ENCODE results near the gene CCL11.
"Not testable (repeated sequence)": the region's sequence is repeated elsewhere in the genome, so short reads cannot be mapped to it uniquely, and the experiment has no call there.

The CCL11 gene

GRCh38 chr17:34312080-34312479 is 26.5 kb downstream of the CCL11 start:
- Mint-ChIP-seq H3K27me3 (ENCODE audit: low read depth, poor library complexity) (peaks cover 34% of the 10 kb centered on the region), H3K9me3 (no peaks in the 10 kb centered on the region), H3K4me1 (no peaks in the 10 kb centered on the region), H3K4me3 (no peak overlapping the region), H3K36me3 (ENCODE audit: low read depth) (no peaks in the 10 kb centered on the region), H3K27ac (no peak overlapping the region)
- TF ChIP-seq, protein P1, sequence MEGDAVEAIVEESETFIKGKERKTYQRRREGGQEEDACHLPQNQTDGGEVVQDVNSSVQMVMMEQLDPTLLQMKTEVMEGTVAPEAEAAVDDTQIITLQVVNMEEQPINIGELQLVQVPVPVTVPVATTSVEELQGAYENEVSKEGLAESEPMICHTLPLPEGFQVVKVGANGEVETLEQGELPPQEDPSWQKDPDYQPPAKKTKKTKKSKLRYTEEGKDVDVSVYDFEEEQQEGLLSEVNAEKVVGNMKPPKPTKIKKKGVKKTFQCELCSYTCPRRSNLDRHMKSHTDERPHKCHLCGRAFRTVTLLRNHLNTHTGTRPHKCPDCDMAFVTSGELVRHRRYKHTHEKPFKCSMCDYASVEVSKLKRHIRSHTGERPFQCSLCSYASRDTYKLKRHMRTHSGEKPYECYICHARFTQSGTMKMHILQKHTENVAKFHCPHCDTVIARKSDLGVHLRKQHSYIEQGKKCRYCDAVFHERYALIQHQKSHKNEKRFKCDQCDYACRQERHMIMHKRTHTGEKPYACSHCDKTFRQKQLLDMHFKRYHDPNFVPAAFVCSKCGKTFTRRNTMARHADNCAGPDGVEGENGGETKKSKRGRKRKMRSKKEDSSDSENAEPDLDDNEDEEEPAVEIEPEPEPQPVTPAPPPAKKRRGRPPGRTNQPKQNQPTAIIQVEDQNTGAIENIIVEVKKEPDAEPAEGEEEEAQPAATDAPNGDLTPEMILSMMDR (IDR thresholded peaks at IDR 0.05): no peak
- DNase-seq: no peak

GRCh38 chr17:34313164-34313563 is 27.6 kb downstream of the CCL11 start:
- no peak overlapping the region for H3K4me3 Mint-ChIP-seq
- no peaks in the 10 kb centered on the region for H3K4me1 Mint-ChIP-seq
- no peak for DNase-seq
- H3K27me3 Mint-ChIP-seq (ENCODE audit: low read depth, poor library complexity): peaks cover 32% of the 10 kb centered on the region
- TF ChIP-seq, protein P1 (IDR thresholded peaks at IDR 0.05): no peak
- no peak overlapping the region for H3K27ac Mint-ChIP-seq
- H3K9me3 Mint-ChIP-seq: no peaks in the 10 kb centered on the region
- no peaks in the 10 kb centered on the region for H3K36me3 Mint-ChIP-seq (ENCODE audit: low read depth)

- no peak overlapping the region for H3K4me3 Mint-ChIP-seq
- TF ChIP-seq, protein P1 (IDR thresholded peaks at IDR 0.05): no peak
- H3K36me3 Mint-ChIP-seq (ENCODE audit: low read depth): no peaks in the 10 kb centered on the region
- DNase-seq: no peak
- peaks cover 30% of the 10 kb centered on the region for H3K27me3 Mint-ChIP-seq (ENCODE audit: low read depth, poor library complexity)
- H3K9me3 Mint-ChIP-seq: no peaks in the 10 kb centered on the region
- H3K4me1 Mint-ChIP-seq: no peaks in the 10 kb centered on the region
- no peak overlapping the region for H3K27ac Mint-ChIP-seq
Measured at GRCh38 chr17:34314279-34314678, 28.7 kb downstream of the CCL11 start.

- H3K4me1 Mint-ChIP-seq: no peaks in the 10 kb centered on the region
- DNase-seq: no peak
- TF ChIP-seq, protein P1 (IDR thresholded peaks at IDR 0.05): no peak
- no peak overlapping the region for H3K27ac Mint-ChIP-seq
- no peak overlapping the region for H3K4me3 Mint-ChIP-seq
- no peaks in the 10 kb centered on the region for H3K9me3 Mint-ChIP-seq
- H3K36me3 Mint-ChIP-seq (ENCODE audit: low read depth): no peaks in the 10 kb centered on the region
- peaks cover 15% of the 10 kb centered on the region for H3K27me3 Mint-ChIP-seq (ENCODE audit: low read depth, poor library complexity)
Measured at GRCh38 chr17:34318474-34318873, 32.9 kb downstream of the CCL11 start.

- Mint-ChIP-seq H3K36me3 (ENCODE audit: low read depth) (no peaks in the 10 kb centered on the region), H3K27me3 (ENCODE audit: low read depth, poor library complexity) (peaks cover 9% of the 10 kb centered on the region)
Measured at GRCh38 chr17:34319039-34319483, 33.5 kb downstream of the CCL11 start, which contains the start of gene CCL8. Gene CCL8, plus strand, starts transcription at chr17:34319435. Its CDS starts 67 bp downstream, at chr17:34319502.

DNA sequence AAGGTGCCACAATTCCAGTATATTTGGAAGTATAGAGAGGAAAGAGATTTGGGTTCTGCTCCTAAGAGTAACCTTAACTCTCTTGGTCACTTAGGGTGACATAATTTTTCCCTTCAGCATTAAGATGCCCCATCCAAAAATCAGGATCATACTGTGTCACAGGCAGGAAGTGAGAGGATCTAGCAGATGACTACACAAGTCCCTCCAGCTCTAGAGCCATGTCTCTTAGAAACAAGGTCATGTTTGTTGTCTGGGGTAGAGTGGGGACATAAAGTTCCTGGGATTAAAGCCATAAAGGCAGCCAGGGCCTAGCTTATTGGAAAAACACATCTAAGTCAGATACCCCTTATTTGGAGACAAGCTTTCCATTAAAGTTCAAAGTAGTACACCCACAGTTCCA is 36.4 kb downstream of the CCL11 start:
- no peaks in the 10 kb centered on the region for H3K36me3 Mint-ChIP-seq (ENCODE audit: low read depth)
- no peak overlapping the region for H3K4me3 Mint-ChIP-seq
- TF ChIP-seq, protein P1 (IDR thresholded peaks at IDR 0.05): no peak
- H3K27ac Mint-ChIP-seq: no peak overlapping the region
- no peak for DNase-seq
- H3K9me3 Mint-ChIP-seq: peaks cover 19% of the 10 kb centered on the region
- H3K4me1 Mint-ChIP-seq: no peaks in the 10 kb centered on the region
- peaks cover 10% of the 10 kb centered on the region for H3K27me3 Mint-ChIP-seq (ENCODE audit: low read depth, poor library complexity)

More at GRCh38 chr17:34319039-34319483, 33.5 kb downstream of the CCL11 start, which contains the start of gene CCL8:
- Mint-ChIP-seq H3K9me3 (peaks cover 2% of the 10 kb centered on the region), H3K4me3 (no peak within 1 kb of the TSS), H3K4me1 (no peaks in the 10 kb centered on the region), H3K27ac (no peak within 1 kb of the TSS)
- TF ChIP-seq, protein P1 (IDR thresholded peaks at IDR 0.05): no peak
- no peak for DNase-seq

- Mint-ChIP-seq H3K27me3 (ENCODE audit: low read depth, poor library complexity) (peaks cover 10% of the 10 kb centered on the region), H3K9me3 (peaks cover 19% of the 10 kb centered on the region)
- not testable (repeated sequence) for H3K27ac Mint-ChIP-seq; DNase-seq; H3K36me3 Mint-ChIP-seq (ENCODE audit: low read depth); H3K4me1 Mint-ChIP-seq; H3K4me3 Mint-ChIP-seq
Measured at GRCh38 chr17:34327580-34327979, 42.0 kb downstream of the CCL11 start.

Measured in nephron progenitor cell (in vitro differentiated cells).